HepG2 (cell line): ENCODE results near the gene PLCB1. TPM values are rescaled to one million over a fixed set of nuclear protein-coding genes. Genes with fewer than 3 reads are reported as not detected.

Source experiments
- ATAC-seq: fragments of 200-7000 bp; cut with Tn5 transposase; 3 replicates; pipeline ENCODE4 v1.9.1; 2020; ENCODE audit warnings: mild to moderate bottlenecking, moderate library complexity
- BruUV-seq: library from RNA; stranded (reverse); fragments of 400-500 nt; replicated peaks from 2 replicates; lab custom pipeline; 2021; lab: Mats Ljungman, UMichigan
- CTCF ChIA-PET: fragments of 300-600 bp; formaldehyde crosslinking; extraction: SDS; loops from one replicate; lab custom pipeline; 2021; ENCODE audit warnings: low total read pairs, inconsistent platforms, low intra/inter-chr PET ratio; lab: Yijun Ruan, JAX
- POLR2A ChIA-PET: fragments of 350-600 bp; sonication (Branson Sonifier 250); formaldehyde crosslinking; loops from one replicate; lab custom pipeline; 2020; ENCODE audit warnings: antibody characterized with exemption, inconsistent platforms; lab: Yijun Ruan, JAX
- DNase-seq: peaks from one replicate; pipeline ENCODE4 v3.0.0-alpha.2; 2015; ENCODE audit warnings: low spot score
- FAIRE-seq: peaks from 3 replicates; lab custom pipeline; 2011; peaks lifted over from hg19 to GRCh38; lab: Jason Lieb, UNC
- H2AFZ ChIP-seq: one replicate; pipeline ENCODE4 v1.6.1; 2011; ENCODE audit warnings: low read length, inconsistent platforms
- H3K27ac ChIP-seq: fragments of 300-600 bp; 3 replicates; pipeline ENCODE4 v1.8.0; 2011; ENCODE audit warnings: mixed run types, mild to moderate bottlenecking, mixed read lengths, low read length, inconsistent platforms; ENCODE audit not compliant: insufficient read depth; ENCODE audit errors: extremely low read length
- H3K27me3 ChIP-seq, 2 experiments: fragments of 200-600 bp in 1 of 2; 2 replicates in 1 of 2; 3 replicates in 1 of 2; pipeline versions ENCODE4 v1.6.0 to v1.8.0; 2011; ENCODE audit warnings: low read length in 2 of 2, mild to moderate bottlenecking in 2 of 2, moderate library complexity in 2 of 2, inconsistent platforms in 1 of 2; ENCODE audit not compliant: insufficient read depth in 2 of 2, control insufficient read depth in 1 of 2
- H3K36me3 ChIP-seq, 2 experiments: fragments of 200-600 bp in 1 of 2; replicated peaks in 1 of 2; 2 replicates in 1 of 2; 3 replicates in 1 of 2; pipeline versions ENCODE4 v1.5.1 to v1.8.0; 2011; ENCODE audit warnings: low read length in 2 of 2, inconsistent platforms in 1 of 2; ENCODE audit not compliant: insufficient read depth in 2 of 2, control insufficient read depth in 1 of 2
- H3K4me1 ChIP-seq: 2 replicates; pipeline ENCODE4 v1.5.1; 2012; ENCODE audit warnings: low read length, inconsistent platforms; ENCODE audit not compliant: insufficient read depth
- H3K4me2 ChIP-seq: 2 replicates; pipeline ENCODE4 v1.6.0; 2011; ENCODE audit warnings: low read depth, low read length, inconsistent platforms
- H3K4me3 ChIP-seq, 3 experiments: fragments of 200-600 bp in 1 of 3; sonication (generic), shearing (Covaris generic) in 1 of 3; replicated peaks in 1 of 3; 2 replicates each; pipeline ENCODE4 v1.5.1; 2011 to 2016; ENCODE audit warnings: low read length in 3 of 3, inconsistent platforms in 2 of 3, low read depth in 2 of 3, mild to moderate bottlenecking in 2 of 3, control low read depth in 1 of 3, mixed read lengths in 1 of 3; ENCODE audit not compliant: insufficient read depth in 1 of 3
- H3K79me2 ChIP-seq: one replicate; pipeline ENCODE4 v1.6.1; 2011; ENCODE audit warnings: low read length, inconsistent platforms; ENCODE audit not compliant: insufficient read depth
- H3K9ac ChIP-seq: 2 replicates; pipeline ENCODE4 v1.6.0; 2011; ENCODE audit warnings: mild to moderate bottlenecking, low read depth, low read length, inconsistent platforms; ENCODE audit not compliant: insufficient read depth
- H3K9me3 ChIP-seq: 2 replicates; pipeline ENCODE4 v1.5.1; 2012; ENCODE audit warnings: mild to moderate bottlenecking, low read length
- H4K20me1 ChIP-seq: 2 replicates; pipeline ENCODE4 v1.6.0; 2011; ENCODE audit warnings: inconsistent platforms, mild to moderate bottlenecking, low read length, moderate library complexity; ENCODE audit not compliant: insufficient read depth
- EHMT2 ChIP-seq: fragments of 200-600 bp; sonication (generic); IDR thresholded peaks from 2 replicates; pipeline ENCODE4 v1.7.0; 2017; ENCODE audit warnings: antibody characterized with exemption, low read depth, low read length, borderline replicate concordance
- GTF2F1 ChIP-seq: fragments of 150-350 bp; IDR thresholded peaks from 2 replicates; pipeline ENCODE4 v1.6.1; 2014; ENCODE audit warnings: low read length
- IKZF1 ChIP-seq: fragments of 450-650 bp; IDR thresholded peaks from 2 replicates; pipeline ENCODE4 v1.7.1; 2016
- MTA1 ChIP-seq: sonication (generic); formaldehyde crosslinking; IDR thresholded peaks from 2 replicates; pipeline ENCODE4 v1.4.0; 2020; ENCODE audit warnings: missing genetic modification reagents, mild to moderate bottlenecking, borderline replicate concordance
- PRDM10 ChIP-seq: sonication (generic); formaldehyde crosslinking; IDR thresholded peaks from 2 replicates; pipeline ENCODE4 v1.4.0; 2020; ENCODE audit warnings: low read depth, missing genetic modification reagents
- SAP130 ChIP-seq: IDR thresholded peaks from 2 replicates; pipeline ENCODE4 v1.6.1; 2016; ENCODE audit warnings: low read depth
- ZBTB8A ChIP-seq: sonication (generic); formaldehyde crosslinking; IDR thresholded peaks from 2 replicates; pipeline ENCODE4 v1.4.0; 2020; ENCODE audit warnings: mild to moderate bottlenecking, low read depth, missing genetic modification reagents, borderline replicate concordance
- ZMYM4 ChIP-seq: sonication (generic); formaldehyde crosslinking; IDR thresholded peaks from 2 replicates; pipeline ENCODE4 v1.8.1; 2023; ENCODE audit warnings: mild to moderate bottlenecking, missing genetic modification reagents
- WGBS: methylation state at CpG from one replicate; pipeline ENCODE4 v1.1.6; 2017; ENCODE audit warnings: low lambda C conversion rate; 5-methylcytosine and 5-hydroxymethylcytosine counted together
- in situ Hi-C: cut with HindIII; loops from 2 replicates; pipeline ENCODE4 v1.10.0; 2017; ENCODE audit warnings: low pct_unique_long_range_greater_than_20kb; ENCODE audit not compliant: extremely low pct_ligation_motif_present
- intact Hi-C: fragments of 100-400 bp; cut with micrococcal nuclease; formaldehyde crosslinking; loops from one replicate; pipeline ENCODE4 v1.10.0; 2022; ENCODE audit not compliant: unreplicated experiment
- polyA plus RNA-seq, 8 experiments: library from polyadenylated mRNA; depleted of rRNA in 3 of 8; stranded (reverse) in 7 of 8; unstranded in 1 of 8; fragments of >200 nt; fragmentation: Illumina TruSeq in 4 of 8; extraction: Trizol in 4 of 8; gene quantifications; 2 replicates each; pipeline versions ENCODE4 v1.2.1 to v1.2.3, GENCODE V29; 2011 to 2016; ENCODE audit warnings: low read depth in 4 of 8, missing spikeins in 1 of 8, mixed read lengths in 1 of 8; ENCODE audit not compliant: insufficient read depth in 1 of 8
- total RNA-seq, 5 experiments: library from RNA; depleted of rRNA; stranded (reverse); fragments of >200 nt; fragmentation: Illumina TruSeq; extraction: Trizol; gene quantifications; 2 replicates each; pipeline ENCODE4 v1.2.3, GENCODE V29; 2016; ENCODE audit warnings: low read depth in 1 of 5
- TF ChIP-seq, protein P1 (sequence below), 2 experiments: sonication (generic) in 1 of 2; formaldehyde crosslinking in 1 of 2; IDR thresholded peaks; 2 replicates each; pipeline versions ENCODE4 v1.5.1 to v1.6.1; 2011 to 2020; ENCODE audit warnings: borderline replicate concordance in 1 of 2, low read depth in 1 of 2, low read length in 1 of 2, mild to moderate bottlenecking in 1 of 2, missing genetic modification reagents in 1 of 2, moderate library complexity in 1 of 2
- TF ChIP-seq, protein P2 (sequence below), 2 experiments: sonication (generic) in 1 of 2; formaldehyde crosslinking in 1 of 2; IDR thresholded peaks; 2 replicates each; pipeline versions ENCODE4 v1.4.0 to v1.6.1; 2016 to 2020; ENCODE audit warnings: borderline replicate concordance in 1 of 2, low read depth in 1 of 2, mild to moderate bottlenecking in 1 of 2, missing genetic modification reagents in 1 of 2

Gene PLCB1
- total and polyA plus RNA-seq, 2 of the 13 experiments (the other 11 are each of a cell fraction or from before 2014, with no cell fraction given): 42.4 to 55.9 TPM

DNA sequence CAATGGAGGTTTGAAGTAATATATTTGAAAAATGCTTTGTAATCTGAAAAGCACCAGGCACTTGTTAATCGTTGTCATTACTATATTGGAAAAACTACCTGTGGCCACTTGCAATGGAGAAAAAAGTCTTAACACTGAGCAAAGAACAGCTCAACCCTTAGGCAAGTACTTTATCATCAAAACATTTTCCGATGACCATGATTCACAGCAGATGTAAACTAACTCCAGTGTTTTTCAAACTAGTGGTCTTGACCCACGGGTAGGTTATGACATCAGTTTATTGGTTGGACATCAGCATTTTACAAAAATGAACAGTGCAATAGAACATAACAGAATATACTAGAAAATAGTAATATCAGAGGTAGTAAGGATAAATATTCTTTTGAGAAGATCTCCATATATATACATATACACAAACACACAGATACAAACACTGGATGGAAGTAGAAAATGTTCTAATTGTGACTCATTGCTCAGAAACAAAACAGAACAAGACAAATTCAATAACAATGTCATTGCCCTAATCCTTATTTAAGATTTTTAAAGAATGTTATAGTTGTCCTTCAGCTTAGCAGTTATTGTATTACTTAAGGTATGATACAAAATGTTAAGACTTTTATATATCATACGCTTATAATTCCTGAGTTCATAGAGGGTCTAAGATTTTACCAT, 123.0 kb downstream of the PLCB1 start (continued):
- TF ChIP-seq EHMT2 (no peak), ZBTB8A (CRISPR knock-in tag) (no peak), IKZF1 (no peak), MTA1 (CRISPR knock-in tag) (no peak), SAP130 (CRISPR knock-in tag) (no peak)
- TF ChIP-seq, protein P1, sequence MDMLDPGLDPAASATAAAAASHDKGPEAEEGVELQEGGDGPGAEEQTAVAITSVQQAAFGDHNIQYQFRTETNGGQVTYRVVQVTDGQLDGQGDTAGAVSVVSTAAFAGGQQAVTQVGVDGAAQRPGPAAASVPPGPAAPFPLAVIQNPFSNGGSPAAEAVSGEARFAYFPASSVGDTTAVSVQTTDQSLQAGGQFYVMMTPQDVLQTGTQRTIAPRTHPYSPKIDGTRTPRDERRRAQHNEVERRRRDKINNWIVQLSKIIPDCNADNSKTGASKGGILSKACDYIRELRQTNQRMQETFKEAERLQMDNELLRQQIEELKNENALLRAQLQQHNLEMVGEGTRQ (IDR thresholded peaks at IDR 0.05; ENCODE audit: low read depth, low read length): no peak
- TF ChIP-seq, protein P1 (CRISPR knock-in tag; IDR thresholded peaks at IDR 0.05; ENCODE audit: borderline replicate concordance): no peak

- DNase-seq: peak; percentile 84
- ChIA-PET POLR2A (no interaction called here), CTCF (no interaction called here)
- in situ Hi-C loops: no loop called here
- H3K79me2 ChIP-seq: peaks cover 32% of the 10 kb centered on the region
- no peak overlapping the region for H3K9ac ChIP-seq
- H4K20me1 ChIP-seq: peaks cover 2% of the 10 kb centered on the region
- ATAC-seq: peak; percentile 81
- no TSS peak for BruUV-seq
- no peak for FAIRE-seq
- peaks cover 42% of the 10 kb centered on the region for H3K4me1 ChIP-seq
- H3K27ac ChIP-seq: peak overlapping the region; percentile 17
- no peaks in the 10 kb centered on the region for H3K27me3 ChIP-seq
- no peak overlapping the region for H2AFZ ChIP-seq
- intact Hi-C loops: loop anchor here (2.0 to 10.0 kb wide), 2 partner anchors 15 to 109 kb away; no protein-coding TSS in a partner anchor
- 83% methylated on average over 3 of the region's 3 CpGs for WGBS
- H3K4me3 ChIP-seq: no peak overlapping the region
- peak overlapping the region; percentile 26 for H3K4me2 ChIP-seq
- peaks cover 0 to 6% of the 10 kb centered on the region in 2 experiments; a peak in 3 of 5 replicates for H3K36me3 ChIP-seq
- H3K9me3 ChIP-seq: no peaks in the 10 kb centered on the region
- TF ChIP-seq GTF2F1 (no peak), ZMYM4 (CRISPR knock-in tag) (peak; percentile 89), PRDM10 (CRISPR knock-in tag) (peak; percentile 97)
- TF ChIP-seq, protein P2, sequence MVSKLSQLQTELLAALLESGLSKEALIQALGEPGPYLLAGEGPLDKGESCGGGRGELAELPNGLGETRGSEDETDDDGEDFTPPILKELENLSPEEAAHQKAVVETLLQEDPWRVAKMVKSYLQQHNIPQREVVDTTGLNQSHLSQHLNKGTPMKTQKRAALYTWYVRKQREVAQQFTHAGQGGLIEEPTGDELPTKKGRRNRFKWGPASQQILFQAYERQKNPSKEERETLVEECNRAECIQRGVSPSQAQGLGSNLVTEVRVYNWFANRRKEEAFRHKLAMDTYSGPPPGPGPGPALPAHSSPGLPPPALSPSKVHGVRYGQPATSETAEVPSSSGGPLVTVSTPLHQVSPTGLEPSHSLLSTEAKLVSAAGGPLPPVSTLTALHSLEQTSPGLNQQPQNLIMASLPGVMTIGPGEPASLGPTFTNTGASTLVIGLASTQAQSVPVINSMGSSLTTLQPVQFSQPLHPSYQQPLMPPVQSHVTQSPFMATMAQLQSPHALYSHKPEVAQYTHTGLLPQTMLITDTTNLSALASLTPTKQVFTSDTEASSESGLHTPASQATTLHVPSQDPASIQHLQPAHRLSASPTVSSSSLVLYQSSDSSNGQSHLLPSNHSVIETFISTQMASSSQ (IDR thresholded peaks at IDR 0.05; ENCODE audit: low read depth): no peak
- TF ChIP-seq, protein P2 (CRISPR knock-in tag; IDR thresholded peaks at IDR 0.05; ENCODE audit: borderline replicate concordance): peak; percentile 37; the same call in 1 of the 2 replicates
These were observed 124.0 kb downstream of the PLCB1 start for GRCh38 chr20:8255945-8256632.
